Endothelial cell of hepatic sinusoid (primary cell): Measurements from ENCODE around the gene LRRC8C.
"Not testable (repeated sequence)": the region's sequence is repeated elsewhere in the genome, so short reads cannot be mapped to it uniquely, and the experiment has no call there.

Source experiments
- in situ Hi-C: cut with HindIII; loops from 2 replicates; pipeline ENCODE4 v1.10.0; 2017; ENCODE audit warnings: low sequenced_read_pairs

Gene LRRC8C

DNA sequence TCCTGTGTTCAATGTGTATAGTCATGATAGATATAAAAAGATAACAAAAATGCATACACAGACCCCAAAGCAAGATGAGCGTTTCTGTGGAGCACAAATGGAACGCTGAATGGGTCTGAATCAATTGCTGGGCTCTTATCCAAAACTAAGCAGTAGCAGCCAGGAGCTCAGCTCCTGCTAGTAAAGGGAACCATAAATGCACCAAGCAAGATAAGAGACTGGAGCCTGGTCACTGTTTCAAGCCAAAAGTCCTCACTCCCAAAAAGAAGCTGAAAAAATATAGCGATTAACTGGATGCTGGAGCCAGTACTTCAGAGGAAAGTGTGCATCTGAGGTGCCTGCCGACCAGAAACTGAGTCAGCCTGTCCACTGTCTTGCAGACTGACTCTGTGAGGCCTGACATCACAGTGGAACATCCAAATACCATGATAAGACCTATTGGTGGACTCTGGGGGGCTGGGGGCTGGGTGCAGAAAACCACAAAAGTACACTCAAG is 68.9 kb downstream of the LRRC8C start:
- in situ Hi-C loops = no loop called here

DNA sequence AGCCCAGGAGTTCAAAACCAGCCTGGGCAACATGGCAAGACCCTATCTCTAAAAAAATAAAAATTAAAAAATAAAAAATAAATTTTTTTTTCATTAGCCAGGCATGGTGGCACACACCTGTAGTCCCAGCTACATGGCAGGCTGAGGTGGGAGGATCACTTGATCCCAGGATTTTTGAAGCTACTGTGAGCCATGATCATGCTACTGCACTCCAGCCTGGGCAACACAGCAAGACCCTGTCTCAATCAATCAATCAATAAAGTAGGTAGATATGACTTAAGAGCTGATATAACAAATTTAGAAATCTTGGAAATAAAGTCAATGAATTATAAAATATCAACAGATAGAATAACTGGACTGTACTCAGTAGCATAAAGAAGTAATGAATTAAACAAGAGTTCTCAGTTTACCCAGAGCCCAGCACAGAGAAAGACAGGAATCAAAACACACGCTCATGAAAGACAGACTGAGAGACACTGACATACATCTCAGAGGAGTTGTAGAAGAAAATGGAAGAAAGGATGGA is 69.7 kb downstream of the LRRC8C start:
- in situ Hi-C loops = no loop called here

DNA sequence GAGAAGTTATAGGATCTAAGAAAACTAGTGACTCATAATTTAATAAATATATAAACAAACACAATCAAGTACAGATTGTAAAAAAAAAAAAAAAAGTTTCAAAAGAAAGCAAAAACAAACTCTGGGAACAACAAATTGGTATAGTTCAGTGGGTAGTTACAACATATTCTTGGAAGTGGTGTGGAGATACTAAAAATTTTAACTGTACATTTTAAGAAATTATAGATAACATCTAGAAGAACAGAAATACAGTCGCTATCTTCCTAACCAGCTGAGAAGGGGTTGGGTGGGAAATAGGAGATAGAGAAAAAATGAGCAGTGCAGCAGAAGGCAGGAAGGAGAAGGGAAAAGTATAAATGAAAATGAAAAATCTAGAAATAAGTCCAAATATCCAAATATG is 70.5 kb downstream of the LRRC8C start:
- in situ Hi-C loops = no loop called here

DNA sequence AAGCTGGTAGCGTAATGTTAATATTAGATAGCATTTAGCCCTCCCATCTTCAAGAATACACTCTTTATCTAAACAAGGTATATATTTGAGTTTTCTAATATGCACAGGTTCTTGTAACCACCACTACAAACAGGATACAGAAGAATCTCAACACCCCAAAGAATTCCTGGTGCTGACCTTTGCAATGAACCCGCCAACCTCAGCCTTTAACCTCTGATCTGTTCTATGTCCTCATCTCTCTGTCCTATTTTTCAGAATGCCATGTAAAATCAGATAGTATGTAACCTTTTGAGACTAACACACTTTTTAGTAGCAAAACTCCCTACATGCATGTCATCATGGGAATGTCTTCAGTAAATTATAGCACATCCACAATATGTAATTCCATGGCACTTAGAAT is 71.1 kb downstream of the LRRC8C start:
- in situ Hi-C loops = no loop called here

DNA sequence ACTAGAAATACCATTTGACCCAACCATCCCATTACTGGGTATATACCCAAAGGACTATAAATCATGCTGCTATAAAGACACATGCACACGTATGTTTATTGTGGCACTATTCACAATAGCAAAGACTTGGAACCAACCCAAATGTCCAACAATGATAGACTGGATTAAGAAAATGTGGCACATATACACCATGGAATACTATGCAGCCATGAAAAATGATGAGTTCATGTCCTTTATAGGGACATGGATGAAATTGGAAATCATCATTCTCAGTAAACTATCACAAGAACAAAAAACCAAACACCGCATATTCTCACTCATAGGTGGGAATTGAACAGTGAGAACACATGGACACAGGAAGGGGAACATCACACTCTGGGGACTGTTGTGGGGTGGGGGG is 72.0 kb downstream of the LRRC8C start:
- in situ Hi-C loops = not testable (repeated sequence)

- in situ Hi-C loops = no loop called here
Measured at GRCh38 chr1:89705901-89706699, 73.2 kb downstream of the LRRC8C start.

DNA sequence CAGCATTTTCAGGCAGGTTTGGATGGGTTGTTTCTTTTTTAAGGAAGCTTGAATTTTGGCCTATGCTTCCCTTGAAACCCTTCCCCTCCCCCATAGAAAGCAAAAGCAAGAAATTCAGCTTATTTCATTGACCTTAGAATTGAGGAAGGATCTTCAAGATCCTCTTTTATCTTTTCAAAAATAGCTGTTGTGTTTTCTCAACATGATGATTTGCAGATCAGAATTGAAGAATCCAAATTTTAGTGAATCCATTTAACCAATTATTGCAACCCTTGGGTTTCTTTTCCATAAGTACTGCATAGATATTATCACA is 73.7 kb downstream of the LRRC8C start:
- in situ Hi-C loops = no loop called here

- in situ Hi-C loops = no loop called here
Measured at GRCh38 chr1:89708751-89709375, 75.9 kb downstream of the LRRC8C start.

- in situ Hi-C loops = no loop called here
Measured at GRCh38 chr1:89710498-89711139, 77.7 kb downstream of the LRRC8C start.

DNA sequence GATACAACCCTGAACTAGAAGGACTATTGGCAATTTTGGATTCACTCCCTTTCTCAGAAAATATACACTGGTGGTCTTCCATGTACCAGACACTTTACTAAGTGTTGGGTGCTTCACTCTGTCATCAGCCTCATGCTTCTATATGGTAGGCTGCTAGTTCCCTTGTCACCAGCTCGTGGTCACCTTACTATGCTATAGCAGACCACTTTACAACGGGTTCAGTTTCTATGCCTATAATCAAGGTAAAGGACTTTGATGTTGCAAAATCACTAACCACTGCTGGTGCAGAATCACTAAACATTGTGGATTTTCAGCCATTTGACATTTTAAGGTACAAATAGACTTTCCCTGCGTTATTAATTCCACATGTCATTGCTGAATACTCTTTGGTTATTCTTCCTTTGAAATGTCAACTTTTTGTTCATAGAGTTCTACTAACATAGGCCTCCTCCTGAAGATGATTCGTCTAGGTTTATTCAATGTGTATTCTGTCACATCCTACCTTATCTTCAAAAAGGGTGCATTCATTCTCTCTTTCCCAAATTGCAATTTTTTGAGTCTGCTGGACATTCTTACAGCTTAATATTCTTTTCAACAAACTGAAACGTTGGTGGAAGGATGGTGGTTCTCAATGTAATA is 78.3 kb downstream of the LRRC8C start:
- in situ Hi-C loops = no loop called here

DNA sequence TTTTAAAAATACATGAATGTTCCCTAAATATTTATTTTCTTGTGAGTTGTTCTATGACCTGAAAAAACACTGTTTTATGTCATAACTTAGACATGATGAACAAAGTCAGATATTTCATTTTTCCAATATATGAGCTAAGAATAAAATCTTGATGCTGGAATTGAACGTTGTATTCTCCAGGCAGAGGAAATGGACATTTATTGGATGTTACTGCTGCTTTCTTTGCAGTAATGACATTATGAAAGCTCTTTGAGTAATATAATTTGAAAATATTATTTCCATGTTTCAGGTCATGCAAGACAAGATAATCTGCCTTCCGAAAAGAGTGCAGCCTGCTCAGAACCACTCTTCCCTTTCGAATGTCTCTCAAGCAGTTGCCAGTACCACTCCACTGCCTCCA is 79.5 kb downstream of the LRRC8C start:
- in situ Hi-C loops = no loop called here

DNA sequence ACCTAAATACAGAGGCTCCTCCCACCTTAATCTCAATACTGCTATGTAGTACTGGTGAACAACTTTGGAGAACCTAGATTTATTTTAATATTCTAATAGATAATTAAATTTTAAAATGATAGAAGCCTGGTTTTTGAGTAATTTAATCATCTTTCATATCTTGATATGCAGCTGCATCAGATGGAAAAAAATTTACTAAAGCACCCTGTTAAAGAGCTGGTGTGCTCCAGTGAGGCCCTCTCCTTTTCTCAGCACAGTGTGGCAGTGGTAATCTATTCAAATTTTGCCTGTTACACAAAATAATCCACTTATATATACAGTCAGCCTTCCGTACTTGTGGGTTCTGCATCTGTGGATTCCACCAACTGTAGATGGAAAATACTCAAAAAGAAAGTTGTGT is 82.8 kb downstream of the LRRC8C start:
- in situ Hi-C loops = no loop called here

DNA sequence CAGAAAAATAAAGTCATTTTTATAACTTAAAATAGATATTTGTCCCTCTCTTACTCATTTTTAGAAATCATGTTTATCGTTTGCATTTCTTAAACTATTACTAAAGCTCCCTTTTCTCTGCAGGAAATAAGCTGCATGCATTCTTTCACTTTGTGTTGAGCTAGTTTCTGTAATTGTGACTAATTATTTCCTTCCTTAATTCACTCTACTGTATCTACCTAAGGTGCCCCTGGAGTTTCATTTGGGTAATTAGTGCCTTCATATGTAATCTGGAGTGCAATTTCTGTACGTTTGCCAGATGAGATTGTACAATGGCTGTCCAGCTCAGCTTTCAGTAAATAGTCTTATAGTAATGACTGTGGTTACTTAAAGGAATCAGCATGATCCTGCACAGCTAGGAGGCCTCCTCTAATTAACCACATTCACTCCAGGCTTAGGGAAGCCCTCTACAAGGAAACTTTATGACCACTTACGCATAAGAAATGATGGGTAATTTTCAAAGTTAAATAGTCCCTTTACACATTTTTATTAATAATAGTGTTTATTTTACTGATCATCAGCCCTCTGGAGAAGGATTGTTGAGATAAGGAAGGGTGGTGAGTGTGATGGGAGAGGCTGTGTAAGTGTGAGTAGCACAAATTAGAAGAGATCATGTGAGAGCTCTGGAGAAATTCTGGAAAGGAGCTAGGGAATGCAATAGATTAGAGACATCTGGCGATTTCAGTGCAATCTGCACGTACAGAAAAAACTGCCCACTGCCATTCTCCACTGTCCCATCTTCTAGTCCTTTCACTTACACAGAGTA is 86.8 kb downstream of the LRRC8C start:
- in situ Hi-C loops = no loop called here

DNA sequence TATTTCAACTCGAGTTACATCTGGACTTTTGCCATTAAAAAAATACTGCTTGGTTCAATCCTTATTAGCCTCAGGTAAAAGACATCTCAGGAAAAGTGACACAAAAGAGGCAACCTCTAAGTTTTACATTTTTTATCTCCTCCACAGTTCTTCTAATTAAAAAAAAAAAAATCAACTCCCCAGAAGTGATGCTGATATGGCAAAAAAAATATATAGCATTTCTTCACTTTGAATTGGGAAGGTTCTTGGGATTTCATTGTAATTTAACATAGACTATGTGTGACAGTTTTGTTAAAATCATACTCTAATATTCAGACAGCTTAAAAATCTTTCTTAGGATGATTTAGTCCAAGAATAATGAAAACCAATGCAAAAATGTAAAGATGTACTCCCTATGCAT is 87.9 kb downstream of the LRRC8C start:
- in situ Hi-C loops = no loop called here

DNA sequence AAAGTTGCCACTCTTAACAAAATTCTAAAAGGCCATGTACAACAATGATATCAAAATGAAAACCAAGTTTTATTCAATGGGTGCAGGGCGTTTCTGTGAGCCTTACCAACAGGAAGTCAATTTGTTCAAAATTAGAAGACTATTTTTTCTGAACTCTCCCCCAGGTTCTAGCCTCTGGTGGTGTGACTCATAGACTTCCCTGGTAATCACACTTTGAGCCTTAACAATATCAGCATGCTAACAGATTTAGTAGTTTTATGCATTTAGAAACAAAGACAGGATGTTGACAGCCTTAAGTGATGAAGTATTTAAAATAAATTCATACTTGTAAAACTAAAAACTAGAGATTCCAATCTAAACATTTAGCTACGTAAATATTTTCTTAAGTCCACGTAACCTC is 88.4 kb downstream of the LRRC8C start:
- in situ Hi-C loops = no loop called here

DNA sequence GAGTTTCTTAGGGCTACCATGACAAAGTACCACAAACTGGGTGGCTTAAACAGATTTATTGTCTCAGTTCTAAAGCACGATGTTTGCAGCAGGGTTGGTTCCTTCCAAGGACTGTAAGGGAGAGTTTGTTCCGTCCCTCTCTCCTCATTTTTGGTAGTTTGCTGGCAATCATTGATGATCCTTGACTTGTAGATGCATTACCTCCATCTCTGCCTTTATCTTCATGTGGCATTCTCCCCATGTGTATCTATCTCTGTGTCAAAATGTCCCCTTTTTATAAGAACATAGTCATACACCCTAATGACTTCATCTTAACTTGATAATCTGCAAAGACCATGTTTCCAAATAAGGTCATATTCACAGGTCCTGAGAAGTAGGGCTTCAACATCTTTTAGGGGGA is 90.2 kb downstream of the LRRC8C start:
- in situ Hi-C loops = no loop called here

DNA sequence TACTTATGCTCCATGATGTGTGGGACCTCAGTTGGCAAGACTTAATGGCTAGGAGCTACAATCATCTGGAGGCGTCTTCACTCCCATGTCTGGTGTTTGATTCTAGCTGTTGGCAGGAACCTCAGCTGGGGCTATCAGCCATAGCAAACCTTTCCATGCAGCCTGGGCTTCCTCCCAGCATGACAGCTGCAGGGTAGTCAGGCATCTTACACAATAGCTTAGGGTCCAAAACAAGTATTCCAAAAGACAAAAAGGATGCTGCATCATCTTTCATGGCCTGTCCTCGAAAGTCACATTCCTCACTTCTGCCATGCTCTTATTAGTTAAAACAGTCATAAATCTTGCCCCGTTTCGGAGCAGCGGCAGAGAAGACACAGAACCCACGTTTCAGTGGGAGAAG is 90.9 kb downstream of the LRRC8C start:
- in situ Hi-C loops = no loop called here

GRCh38 chr1:89724369-89725010 is 91.6 kb downstream of the LRRC8C start:
- in situ Hi-C loops = no loop called here

GRCh38 chr1:89725011-89725370 is 92.1 kb downstream of the LRRC8C start:
- in situ Hi-C loops = no loop called here

DNA sequence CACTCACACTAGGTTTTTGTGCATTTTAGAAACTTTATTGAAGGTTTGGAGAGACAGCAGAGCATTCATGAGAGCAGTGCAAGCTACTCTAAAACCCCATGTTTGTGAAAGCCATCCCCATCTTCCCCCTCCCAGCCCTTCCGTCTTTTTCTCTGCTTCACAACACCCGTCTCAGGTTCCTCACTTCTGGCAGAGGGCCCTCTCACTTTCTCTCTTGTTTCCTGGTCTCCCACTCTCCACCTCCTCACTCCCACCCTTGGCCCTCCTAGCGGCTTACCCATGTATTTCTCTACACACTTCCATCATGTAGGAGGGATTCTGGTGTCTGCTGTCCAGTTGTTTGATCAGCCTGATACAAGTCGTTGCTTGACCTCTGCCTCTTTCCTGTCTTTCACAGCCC is 92.7 kb downstream of the LRRC8C start:
- in situ Hi-C loops = no loop called here
